Airway epithelial cell (primary cell): ENCODE measurements around the gene SCLY. TPM values are rescaled to one million over a fixed set of nuclear protein-coding genes. Genes with fewer than 3 reads are reported as not detected.

Experiments used
- total RNA-seq: library from RNA; depleted of rRNA; stranded (reverse); fragments of >200 nt; gene quantifications from 2 replicates; pipeline ENCODE4 v1.2.3, GENCODE V29; 2015

Gene SCLY
- total RNA-seq, result 12.9 and 20.5 TPM in 2 replicates

GRCh38 chr2:238060542-238061314, at the start of gene SCLY:
Gene SCLY, plus strand, starts transcription at chr2:238061001. Its CDS starts 54 bp downstream, at chr2:238061055.

GRCh38 chr2:238100049-238100820, 39.4 kb downstream of the SCLY start, which contains the start of gene ESPNL:
Gene ESPNL, plus strand, starts transcription at chr2:238100340. Its CDS starts 80 bp downstream, at chr2:238100420.

GRCh38 chr2:238138331-238139195, 77.8 kb downstream of the SCLY start, which contains the start of gene KLHL30:
Gene KLHL30, plus strand, starts transcription at chr2:238138668. Its CDS starts 2,087 bp downstream, at chr2:238140755.

Other genes starting within 250 kb of the SCLY start
- 3.3 and 4.4 TPM in 2 replicates for gene RAMP1, start 201.4 kb upstream of the SCLY start, total RNA-seq
- 84.0 and 85.6 TPM in 2 replicates for gene UBE2F, start 94.0 kb upstream of the SCLY start, total RNA-seq
- 0.28 TPM in 1 of 2 replicates, not detected in the other for gene ESPNL, start 39.3 kb downstream of the SCLY start, total RNA-seq
- gene KLHL30, start 77.7 kb downstream of the SCLY start, total RNA-seq, result 0.07 TPM in 1 of 2 replicates, not detected in the other
- gene ERFE, start 98.0 kb downstream of the SCLY start, total RNA-seq, result 0.56 and 2.0 TPM in 2 replicates
- gene ILKAP, start 142.7 kb downstream of the SCLY start, total RNA-seq, result 19.3 and 19.6 TPM in 2 replicates
- gene HES6, start 179.0 kb downstream of the SCLY start, total RNA-seq, result 4.2 and 5.4 TPM in 2 replicates
- 8.2 and 9.7 TPM in 2 replicates for gene PER2, start 227.6 kb downstream of the SCLY start, total RNA-seq